ENCODE measurements around the gene CTSE.

GRCh38 chr1:205980237-205980870, 43.3 kb downstream of the CTSE start:
- TF ChIP-seq TAF1 (IDR thresholded peaks at IDR 0.05; ENCODE audit: borderline replicate concordance, low read depth, low read length) (no peak), POLR2AphosphoS5 (IDR thresholded peaks at IDR 0.05; ENCODE audit: low read depth, low read length) (no peak), POLR2A (IDR thresholded peaks at IDR 0.05; ENCODE audit: low read depth, low read length) (no peak)
